HG02759 (cell line): ENCODE results near the gene ADGRE1.
"Not testable (repeated sequence)": the region's sequence is repeated elsewhere in the genome, so short reads cannot be mapped to it uniquely, and the experiment has no call there.

Source experiments
- ATAC-seq: cut with Tn5 transposase; IDR thresholded peaks from one replicate; pipeline ENCODE4 v1.9.1; 2021; ENCODE audit warnings: mild to moderate bottlenecking, moderate library complexity; ENCODE audit not compliant: unreplicated experiment

Gene ADGRE1

GRCh38 chr19:6887316-6887715 lies at the start of gene ADGRE1:
TSS of gene ADGRE1 (plus strand) at chr19:6887579. CDS start at chr19:6887609, 30 bp downstream.
- no peak for ATAC-seq

DNA sequence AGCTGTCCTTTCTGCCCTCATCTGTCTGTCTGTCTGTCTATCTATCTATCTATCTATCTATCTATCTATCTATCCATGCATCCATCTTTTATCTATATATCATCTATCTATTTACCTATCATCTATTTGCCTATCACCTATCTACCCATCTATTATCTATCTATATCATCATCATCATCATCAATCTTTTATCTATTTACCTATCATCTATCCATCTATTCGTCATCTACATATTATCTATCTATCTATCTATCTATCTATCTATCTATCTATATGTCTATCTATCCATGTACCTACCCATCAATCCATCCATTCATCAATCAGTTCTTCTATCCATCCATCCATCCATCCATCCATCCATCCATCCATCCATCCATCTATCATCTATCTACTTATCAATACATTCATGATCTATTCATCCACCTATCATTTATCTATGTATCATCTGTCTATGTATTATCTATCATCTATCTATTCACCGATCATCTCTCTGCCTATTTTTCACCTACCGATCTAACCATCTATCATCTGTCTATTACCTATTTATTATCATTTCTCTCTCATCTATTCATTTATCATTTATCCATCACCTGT lies 49.2 kb upstream of the ADGRE1 start:
- ATAC-seq, result no peak

DNA sequence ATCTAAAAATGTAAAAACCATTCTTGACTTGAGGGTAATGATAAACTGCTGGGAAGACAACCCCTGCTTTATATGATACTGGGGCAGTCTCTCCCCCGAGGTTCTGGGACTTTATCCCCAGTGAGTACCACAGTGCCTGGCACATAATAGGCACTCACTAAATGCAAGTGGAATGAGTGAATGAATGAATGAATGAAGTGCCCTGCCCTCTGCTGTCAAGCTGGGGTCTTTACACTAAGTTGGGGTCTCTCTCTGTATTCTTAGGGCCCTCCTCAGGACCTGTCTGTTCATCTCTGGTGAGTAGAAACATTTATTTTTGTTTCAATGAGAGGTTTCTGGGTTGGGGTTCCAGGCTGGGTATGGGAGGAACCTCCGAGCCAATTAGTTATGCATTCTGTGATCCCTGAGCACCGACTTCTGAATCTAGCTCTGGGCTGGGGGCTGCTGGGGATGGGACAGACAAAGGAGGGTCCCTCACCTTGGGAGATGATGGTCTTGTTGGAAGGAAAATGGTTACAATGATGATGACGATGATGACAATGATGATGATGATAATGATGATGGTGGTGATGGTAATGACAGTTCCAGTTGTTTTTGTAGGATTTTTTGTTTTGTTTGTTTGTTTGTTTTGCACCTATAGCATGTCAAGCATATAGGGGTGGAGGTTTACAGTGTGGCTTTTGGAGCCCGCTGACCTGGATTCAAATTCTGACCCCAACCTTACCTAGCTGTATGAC lies 44.3 kb upstream of the ADGRE1 start:
- no peak for ATAC-seq

- no peak for ATAC-seq
Observed at GRCh38 chr19:6847828-6848200, 39.6 kb upstream of the ADGRE1 start.

- no peak for ATAC-seq
Observed at GRCh38 chr19:6848986-6849385, 38.4 kb upstream of the ADGRE1 start.

DNA sequence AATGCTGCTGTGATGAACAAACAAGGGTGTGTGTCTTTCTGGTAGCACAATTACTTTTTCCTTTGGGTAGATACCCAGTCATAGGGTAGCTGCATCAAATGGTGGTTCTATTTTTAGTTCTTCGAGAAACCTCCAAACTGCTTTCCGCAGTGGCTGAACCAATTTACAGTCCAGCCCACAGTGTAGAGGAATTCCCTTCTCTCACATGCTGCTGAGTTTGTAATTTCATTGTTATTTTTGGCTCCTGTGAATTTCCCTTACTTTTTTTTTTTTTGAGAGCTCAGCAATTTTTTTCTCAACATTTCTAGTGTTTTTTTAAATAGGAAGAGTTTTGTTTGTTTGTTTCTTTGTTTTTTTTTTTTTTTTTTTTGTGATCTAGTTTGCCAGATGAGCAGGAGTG lies 37.5 kb upstream of the ADGRE1 start:
- ATAC-seq, result no peak

DNA sequence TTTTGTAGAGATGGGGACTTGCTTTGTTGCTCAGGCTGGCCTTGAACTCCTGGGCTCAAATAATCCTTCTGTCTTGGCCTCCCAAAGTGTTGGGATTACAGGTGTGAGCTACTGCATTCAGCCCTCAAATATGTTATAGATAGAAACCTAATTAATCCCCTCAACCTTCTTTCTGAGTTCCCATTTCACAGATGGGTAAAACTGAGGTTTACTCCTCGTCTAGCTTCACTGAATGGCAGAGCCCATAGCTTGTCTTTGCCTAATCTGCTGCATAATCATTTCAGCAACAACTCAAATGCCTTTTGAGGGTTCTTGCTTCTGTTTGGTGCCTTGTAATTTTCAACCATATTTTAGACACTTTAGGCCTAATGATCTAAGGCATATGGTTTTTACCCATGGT lies 36.0 kb upstream of the ADGRE1 start:
- no peak for ATAC-seq

- no peak for ATAC-seq
Observed at GRCh38 chr19:6852001-6852400, 35.4 kb upstream of the ADGRE1 start.

DNA sequence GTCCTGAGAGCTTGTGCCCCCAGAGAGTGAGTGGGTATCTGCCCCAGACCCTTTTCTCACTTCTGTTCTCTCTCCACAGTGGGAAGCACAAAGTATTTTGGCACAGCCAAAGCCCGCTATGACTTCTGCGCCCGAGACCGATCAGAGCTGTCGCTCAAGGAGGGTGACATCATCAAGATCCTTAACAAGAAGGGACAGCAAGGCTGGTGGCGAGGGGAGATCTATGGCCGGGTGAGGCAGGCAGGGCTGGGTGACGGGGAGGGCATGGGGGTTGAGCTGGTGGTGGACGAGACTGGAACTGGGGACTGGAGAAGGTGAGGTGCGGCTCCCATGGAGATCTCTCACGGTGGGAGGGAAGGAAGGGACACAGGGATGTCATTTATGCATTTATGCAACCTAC lies 33.5 kb upstream of the ADGRE1 start:
- no peak for ATAC-seq

GRCh38 chr19:6854758-6855157 lies 32.6 kb upstream of the ADGRE1 start:
- ATAC-seq, result no peak

DNA sequence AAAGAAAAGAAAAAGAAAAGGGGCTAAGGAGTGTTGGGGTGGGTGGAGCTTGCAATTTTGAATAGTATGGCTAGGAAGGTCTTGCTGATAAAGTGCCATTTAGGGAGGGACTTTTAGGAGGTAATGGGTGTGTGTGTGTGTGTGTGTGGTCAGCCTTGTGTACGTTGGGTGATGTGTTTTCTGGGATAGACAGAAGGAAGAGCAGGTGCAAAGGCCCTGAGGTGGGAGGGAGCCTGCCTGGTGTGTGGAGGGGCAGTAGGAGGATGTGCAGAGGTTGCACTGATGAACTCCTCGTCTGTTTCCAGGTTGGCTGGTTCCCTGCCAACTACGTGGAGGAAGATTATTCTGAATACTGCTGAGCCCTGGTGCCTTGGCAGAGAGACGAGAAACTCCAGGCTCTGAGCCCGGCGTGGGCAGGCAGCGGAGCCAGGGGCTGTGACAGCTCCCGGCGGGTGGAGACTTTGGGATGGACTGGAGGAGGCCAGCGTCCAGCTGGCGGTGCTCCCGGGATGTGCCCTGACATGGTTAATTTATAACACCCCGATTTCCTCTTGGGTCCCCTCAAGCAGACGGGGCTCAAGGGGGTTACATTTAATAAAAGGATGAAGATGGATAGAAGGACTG lies 30.5 kb upstream of the ADGRE1 start:
- no peak for ATAC-seq

DNA sequence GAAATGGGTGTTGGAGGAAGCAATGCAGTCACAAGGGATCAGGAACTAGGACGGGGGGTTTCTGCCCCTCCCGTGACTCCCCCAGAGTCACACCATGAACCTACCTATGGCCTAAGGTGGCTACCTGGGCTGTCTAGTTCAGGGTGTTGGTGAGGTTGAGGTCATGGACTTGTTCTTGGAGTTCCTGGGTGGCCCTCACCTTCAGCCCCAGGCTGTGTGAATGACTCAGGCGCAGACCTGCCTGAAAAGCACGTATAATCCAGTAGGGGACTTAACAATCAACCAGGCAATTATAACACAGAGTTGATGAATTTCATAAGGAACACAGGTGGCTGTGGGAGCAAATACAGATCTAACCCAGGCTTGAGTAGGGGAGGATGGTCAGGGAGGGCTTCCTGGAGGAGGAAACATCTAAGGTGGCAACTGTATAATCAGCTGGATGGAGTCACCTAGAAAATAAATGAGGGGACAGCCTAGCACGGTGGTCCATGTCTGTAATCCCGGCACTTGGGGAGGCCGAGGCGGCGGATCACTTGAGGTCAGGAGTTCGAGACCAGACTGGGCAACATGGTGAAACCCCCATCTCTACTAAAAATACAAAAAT lies 25.6 kb upstream of the ADGRE1 start:
- no peak for ATAC-seq

DNA sequence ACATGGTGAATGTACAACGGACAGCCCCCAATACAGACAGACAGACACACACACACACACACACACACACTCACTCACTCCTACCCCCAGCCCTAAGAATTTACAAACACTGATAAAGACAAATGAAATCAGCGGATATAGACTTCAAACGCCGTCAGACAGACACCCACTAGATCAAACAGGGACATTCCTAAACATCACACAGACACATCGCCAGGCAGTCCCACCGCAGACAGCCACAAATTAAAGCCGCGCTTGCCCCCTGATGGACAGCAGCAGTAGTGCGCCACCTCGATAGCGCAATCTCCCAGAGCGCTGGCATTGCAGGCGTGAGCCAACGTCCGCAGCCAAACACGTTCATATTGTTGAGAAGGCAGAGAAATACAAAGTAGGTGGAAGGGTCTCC lies 24.7 kb upstream of the ADGRE1 start:
- ATAC-seq, result peak; percentile 65

GRCh38 chr19:6864325-6864940 lies 22.9 kb upstream of the ADGRE1 start:
- no peak for ATAC-seq

GRCh38 chr19:6865849-6866248 lies 21.5 kb upstream of the ADGRE1 start:
- ATAC-seq, result no peak

GRCh38 chr19:6866741-6867151 lies 20.6 kb upstream of the ADGRE1 start:
- ATAC-seq, result no peak

GRCh38 chr19:6868351-6868750 lies 19.0 kb upstream of the ADGRE1 start:
- ATAC-seq, result no peak

- ATAC-seq, result not testable (repeated sequence)
Observed at GRCh38 chr19:6869151-6869882, 18.1 kb upstream of the ADGRE1 start.

DNA sequence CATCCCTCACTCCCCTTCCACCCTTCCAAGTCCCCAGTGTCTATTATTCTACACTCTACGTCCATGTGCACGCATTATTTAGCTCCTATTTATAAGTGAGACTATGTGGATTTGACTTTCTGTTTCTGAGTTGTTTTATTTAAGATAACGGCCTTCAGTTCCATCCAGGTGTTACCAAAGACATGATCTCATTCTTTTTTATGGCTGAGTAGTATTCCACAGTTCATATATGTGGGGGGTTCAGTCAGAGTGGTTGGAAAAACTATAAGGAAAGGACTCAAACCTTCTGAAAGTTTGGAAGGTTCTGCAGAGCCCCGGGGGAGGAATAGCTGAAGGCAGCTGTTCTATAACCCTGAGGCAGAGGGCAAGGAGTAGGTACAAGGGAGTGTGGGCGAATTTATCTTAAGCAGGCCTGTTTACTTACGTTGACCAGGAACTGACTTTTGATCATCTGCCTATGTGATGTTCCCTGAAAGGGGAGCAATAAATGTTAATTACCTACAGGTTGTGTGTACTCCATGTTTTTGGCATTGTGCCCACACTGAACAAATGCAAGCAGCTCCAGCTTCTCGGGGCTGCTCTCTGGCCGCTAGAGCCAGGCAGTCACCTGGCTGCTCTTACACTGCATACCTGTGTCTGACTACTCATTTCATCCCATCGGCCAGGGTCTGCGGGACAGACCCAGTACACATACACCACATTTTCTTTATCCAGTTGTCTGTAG lies 13.5 kb upstream of the ADGRE1 start:
- ATAC-seq, result no peak

- ATAC-seq, result no peak
Observed at GRCh38 chr19:6875218-6875617, 12.2 kb upstream of the ADGRE1 start.
